ENCODE measurements around the gene EXOC7. TPM values are rescaled to one million over a fixed set of nuclear protein-coding genes. Genes with fewer than 3 reads are reported as not detected.

The EXOC7 gene
- total RNA-seq, 2 experiments from 2014 or later: 88.1 to 90.6 TPM

- ATAC-seq (ENCODE audit: poor library complexity) (no peak), DNase-seq (peak in 1 of 14 experiments; percentile 14)
- Histone ChIP-seq H3K27ac (ENCODE audit: low read depth in 1 of 2, low read length in 2 of 2) (no peak overlapping the region), H3K4me3 (ENCODE audit: low read length) (no peak overlapping the region), H3K27me3 (ENCODE audit: control insufficient read depth in 1 of 2, insufficient read depth in 2 of 2, low read length in 2 of 2) (no peaks in the 10 kb centered on the region), H3K4me1 (ENCODE audit: insufficient read depth, low read length) (peaks cover 12% of the 10 kb centered on the region), H3K36me3 (ENCODE audit: insufficient read depth, low read length) (peaks cover 98% of the 10 kb centered on the region), H3K9me3 (ENCODE audit: control insufficient read depth in 1 of 2, insufficient read depth in 1 of 2, low read length in 2 of 2) (no peaks in the 10 kb centered on the region)
- ChIA-PET POLR2A (no interaction called here), CTCF (no interaction called here)
- H3K27ac Mint-ChIP-seq: no peak overlapping the region
- H3K27me3 Mint-ChIP-seq: no peaks in the 10 kb centered on the region
- no peak for TF ChIP-seq CTCF (IDR thresholded peaks at IDR 0.05)
- peaks cover 85% of the 10 kb centered on the region for H3K36me3 Mint-ChIP-seq (ENCODE audit: low read depth)
- intact Hi-C loops (cut with DNase I, micrococcal nuclease): no loop called here
- H3K4me3 Mint-ChIP-seq: no peak overlapping the region
- no peaks in the 10 kb centered on the region for H3K9me3 Mint-ChIP-seq
- peaks cover 5% of the 10 kb centered on the region for H3K4me1 Mint-ChIP-seq (ENCODE audit: low read depth)
Measured at GRCh38 chr17:76088041-76088867, 15.3 kb downstream of the EXOC7 start.

GRCh38 chr17:76087531-76087930 lies 16.1 kb downstream of the EXOC7 start:
- H3K27ac ChIP-seq (ENCODE audit: low read depth in 1 of 2, low read length in 2 of 2): no peak overlapping the region
- H3K4me3 ChIP-seq (ENCODE audit: low read length): no peak overlapping the region
- no peak for TF ChIP-seq CTCF (IDR thresholded peaks at IDR 0.05)
- DNase-seq (no peak), ATAC-seq (ENCODE audit: poor library complexity) (no peak)
- H3K27me3 ChIP-seq (ENCODE audit: control insufficient read depth in 1 of 2, insufficient read depth in 2 of 2, low read length in 2 of 2): no peaks in the 10 kb centered on the region
- Mint-ChIP-seq H3K9me3 (no peaks in the 10 kb centered on the region), H3K4me3 (no peak overlapping the region), H3K27ac (no peak overlapping the region), H3K27me3 (no peaks in the 10 kb centered on the region), H3K4me1 (ENCODE audit: low read depth) (peaks cover 5% of the 10 kb centered on the region), H3K36me3 (ENCODE audit: low read depth) (peaks cover 78% of the 10 kb centered on the region)
- POLR2A ChIA-PET: no interaction called here
- intact Hi-C loops (cut with DNase I, micrococcal nuclease): no loop called here
- no peaks in the 10 kb centered on the region for H3K9me3 ChIP-seq (ENCODE audit: control insufficient read depth in 1 of 2, insufficient read depth in 1 of 2, low read length in 2 of 2)
- H3K36me3 ChIP-seq (ENCODE audit: insufficient read depth, low read length): peaks cover 98% of the 10 kb centered on the region
- CTCF ChIA-PET: no interaction called here
- peaks cover 12% of the 10 kb centered on the region for H3K4me1 ChIP-seq (ENCODE audit: insufficient read depth, low read length)

- peaks cover 67% of the 10 kb centered on the region for H3K36me3 Mint-ChIP-seq (ENCODE audit: low read depth)
- H3K4me1 Mint-ChIP-seq (ENCODE audit: low read depth): no peaks in the 10 kb centered on the region
- H3K4me3 Mint-ChIP-seq: no peak overlapping the region
- no peak for TF ChIP-seq CTCF (IDR thresholded peaks at IDR 0.05)
- no peaks in the 10 kb centered on the region for H3K27me3 ChIP-seq (ENCODE audit: control insufficient read depth in 1 of 2, insufficient read depth in 2 of 2, low read length in 2 of 2)
- DNase-seq: no peak
- no peaks in the 10 kb centered on the region for H3K9me3 Mint-ChIP-seq
- H3K4me3 ChIP-seq (ENCODE audit: low read length): no peak overlapping the region
- peaks cover 5% of the 10 kb centered on the region for H3K4me1 ChIP-seq (ENCODE audit: insufficient read depth, low read length)
- intact Hi-C loops (cut with DNase I, micrococcal nuclease): no loop called here
- POLR2A ChIA-PET: no interaction called here
- H3K27ac ChIP-seq (ENCODE audit: low read depth in 1 of 2, low read length in 2 of 2): no peak overlapping the region
- H3K27ac Mint-ChIP-seq: no peak overlapping the region
- peaks cover 89% of the 10 kb centered on the region for H3K36me3 ChIP-seq (ENCODE audit: insufficient read depth, low read length)
- H3K9me3 ChIP-seq (ENCODE audit: control insufficient read depth in 1 of 2, insufficient read depth in 1 of 2, low read length in 2 of 2): no peaks in the 10 kb centered on the region
- ATAC-seq (ENCODE audit: poor library complexity): no peak
- CTCF ChIA-PET: no interaction called here
- H3K27me3 Mint-ChIP-seq: no peaks in the 10 kb centered on the region
Measured at GRCh38 chr17:76086384-76086783, 17.2 kb downstream of the EXOC7 start.
